Activated CD4-positive, alpha-beta T cell treated with anti-CD3 and anti-CD28 coated beads, Interleukin-2, amount 10 ng/mL, durations not matched to agents 24 days and 14 days (primary cell): ENCODE results near the gene GLI3. TPM values are rescaled to one million over a fixed set of nuclear protein-coding genes. Genes with fewer than 3 reads are reported as not detected.
A peak's percentile ranks its signal among the peaks of the same experiment; 100 is the strongest.

Experiments used
- DNase-seq: peaks from one replicate; pipeline ENCODE4 v3.0.0; 2022
- H3K27ac Mint-ChIP-seq: one replicate; pipeline ENCODE4 v1.8.0; 2022; ENCODE audit warnings: mild to moderate bottlenecking, mixed read lengths
- H3K27me3 Mint-ChIP-seq: one replicate; pipeline ENCODE4 v1.8.0; 2022; ENCODE audit warnings: mixed read lengths
- H3K36me3 Mint-ChIP-seq: one replicate; pipeline ENCODE4 v1.8.0; 2022; ENCODE audit warnings: low read depth, mild to moderate bottlenecking, mixed read lengths
- H3K4me1 Mint-ChIP-seq: one replicate; pipeline ENCODE4 v1.8.0; 2021; ENCODE audit warnings: mixed read lengths
- H3K4me3 Mint-ChIP-seq: one replicate; pipeline ENCODE4 v1.8.0; 2022; ENCODE audit warnings: mild to moderate bottlenecking, moderate library complexity, mixed read lengths
- H3K9me3 Mint-ChIP-seq: one replicate; pipeline ENCODE4 v1.8.0; 2021; ENCODE audit warnings: mixed read lengths
- intact Hi-C: fragments of 100-400 bp; cut with micrococcal nuclease; formaldehyde crosslinking; loops from one replicate; pipeline ENCODE4 v1.15.1; 2023
- total RNA-seq: library from RNA; stranded (reverse); gene quantifications from 2 replicates; pipeline ENCODE4 v1.2.3, GENCODE V29; 2022

Gene GLI3
- not detected in 2 replicates for total RNA-seq

- Mint-ChIP-seq H3K27me3 (peaks cover 68% of the 10 kb centered on the region), H3K27ac (no peak within 1 kb of the TSS), H3K36me3 (no peaks in the 10 kb centered on the region), H3K4me3 (peak within 1 kb of the TSS; percentile 81), H3K9me3 (no peaks in the 10 kb centered on the region), H3K4me1 (peaks cover 5% of the 10 kb centered on the region)
- intact Hi-C loops: loop anchor here (5.0 kb wide), 1 partner anchor 295 kb away; no protein-coding TSS in a partner anchor
- DNase-seq: peak; percentile 64
Observed at GRCh38 chr7:42236976-42237810, at the start of gene GLI3. Gene GLI3 (minus strand): TSS chr7:42237209. CDS start chr7:42223253, 13,956 bp downstream.

GRCh38 chr7:42285383-42285824 is 48.4 kb upstream of the GLI3 start:
- DNase-seq: no peak
- Mint-ChIP-seq H3K27me3 (no peaks in the 10 kb centered on the region), H3K4me3 (no peak overlapping the region), H3K36me3 (no peaks in the 10 kb centered on the region), H3K9me3 (no peaks in the 10 kb centered on the region), H3K4me1 (no peaks in the 10 kb centered on the region), H3K27ac (no peak overlapping the region)
- intact Hi-C loops: no loop called here

- intact Hi-C loops: no loop called here
- Mint-ChIP-seq H3K27me3 (no peaks in the 10 kb centered on the region), H3K36me3 (no peaks in the 10 kb centered on the region), H3K4me1 (no peaks in the 10 kb centered on the region), H3K4me3 (no peak overlapping the region), H3K9me3 (no peaks in the 10 kb centered on the region), H3K27ac (no peak overlapping the region)
- no peak for DNase-seq
Observed at GRCh38 chr7:42283553-42283952, 46.5 kb upstream of the GLI3 start.

- H3K27ac Mint-ChIP-seq: no peak overlapping the region
- H3K4me3 Mint-ChIP-seq: no peak overlapping the region
- no peaks in the 10 kb centered on the region for H3K36me3 Mint-ChIP-seq
- no peaks in the 10 kb centered on the region for H3K9me3 Mint-ChIP-seq
- no peaks in the 10 kb centered on the region for H3K4me1 Mint-ChIP-seq
- DNase-seq: no peak
- intact Hi-C loops: no loop called here
- peaks cover 1% of the 10 kb centered on the region for H3K27me3 Mint-ChIP-seq
Observed at GRCh38 chr7:42278344-42278743, 41.3 kb upstream of the GLI3 start.

- no peak for DNase-seq
- intact Hi-C loops: no loop called here
- Mint-ChIP-seq H3K27ac (no peak overlapping the region), H3K36me3 (no peaks in the 10 kb centered on the region), H3K9me3 (no peaks in the 10 kb centered on the region), H3K4me1 (no peaks in the 10 kb centered on the region), H3K27me3 (peaks cover 1% of the 10 kb centered on the region), H3K4me3 (no peak overlapping the region)
Observed at GRCh38 chr7:42274053-42274452, 37.0 kb upstream of the GLI3 start.

- no peak for DNase-seq
- no peak overlapping the region for H3K4me3 Mint-ChIP-seq
- H3K36me3 Mint-ChIP-seq: no peaks in the 10 kb centered on the region
- H3K27me3 Mint-ChIP-seq: peaks cover 1% of the 10 kb centered on the region
- no peak overlapping the region for H3K27ac Mint-ChIP-seq
- intact Hi-C loops: no loop called here
- peaks cover 2% of the 10 kb centered on the region for H3K4me1 Mint-ChIP-seq
- H3K9me3 Mint-ChIP-seq: no peaks in the 10 kb centered on the region
Observed at GRCh38 chr7:42272793-42273665, 36.0 kb upstream of the GLI3 start.

GRCh38 chr7:42269161-42269560 is 32.2 kb upstream of the GLI3 start:
- no peaks in the 10 kb centered on the region for H3K9me3 Mint-ChIP-seq
- H3K4me3 Mint-ChIP-seq: no peak overlapping the region
- no peaks in the 10 kb centered on the region for H3K36me3 Mint-ChIP-seq
- no peaks in the 10 kb centered on the region for H3K27me3 Mint-ChIP-seq
- H3K27ac Mint-ChIP-seq: no peak overlapping the region
- DNase-seq: no peak
- intact Hi-C loops: no loop called here
- H3K4me1 Mint-ChIP-seq: peaks cover 2% of the 10 kb centered on the region

- H3K9me3 Mint-ChIP-seq: no peaks in the 10 kb centered on the region
- H3K4me3 Mint-ChIP-seq: no peak overlapping the region
- no peak overlapping the region for H3K27ac Mint-ChIP-seq
- no peaks in the 10 kb centered on the region for H3K27me3 Mint-ChIP-seq
- no peak for DNase-seq
- H3K4me1 Mint-ChIP-seq: peaks cover 2% of the 10 kb centered on the region
- intact Hi-C loops: no loop called here
- H3K36me3 Mint-ChIP-seq: no peaks in the 10 kb centered on the region
Observed at GRCh38 chr7:42264702-42265101, 27.7 kb upstream of the GLI3 start.

GRCh38 chr7:42263971-42264370 is 27.0 kb upstream of the GLI3 start:
- Mint-ChIP-seq H3K27me3 (no peaks in the 10 kb centered on the region), H3K4me1 (peaks cover 1% of the 10 kb centered on the region), H3K27ac (no peak overlapping the region), H3K9me3 (no peaks in the 10 kb centered on the region), H3K4me3 (no peak overlapping the region), H3K36me3 (no peaks in the 10 kb centered on the region)
- DNase-seq: no peak
- intact Hi-C loops: no loop called here

GRCh38 chr7:42262964-42263363 is 26.0 kb upstream of the GLI3 start:
- Mint-ChIP-seq H3K9me3 (no peaks in the 10 kb centered on the region), H3K4me3 (no peak overlapping the region), H3K36me3 (no peaks in the 10 kb centered on the region), H3K27me3 (no peaks in the 10 kb centered on the region), H3K27ac (no peak overlapping the region), H3K4me1 (no peaks in the 10 kb centered on the region)
- intact Hi-C loops: no loop called here
- DNase-seq: no peak

GRCh38 chr7:42254217-42254616 is 17.2 kb upstream of the GLI3 start:
- H3K9me3 Mint-ChIP-seq: no peaks in the 10 kb centered on the region
- no peak overlapping the region for H3K27ac Mint-ChIP-seq
- H3K4me1 Mint-ChIP-seq: no peaks in the 10 kb centered on the region
- H3K27me3 Mint-ChIP-seq: no peaks in the 10 kb centered on the region
- intact Hi-C loops: no loop called here
- no peaks in the 10 kb centered on the region for H3K36me3 Mint-ChIP-seq
- H3K4me3 Mint-ChIP-seq: no peak overlapping the region
- DNase-seq: no peak

- H3K27me3 Mint-ChIP-seq: no peaks in the 10 kb centered on the region
- no peaks in the 10 kb centered on the region for H3K4me1 Mint-ChIP-seq
- intact Hi-C loops: no loop called here
- H3K27ac Mint-ChIP-seq: no peak overlapping the region
- no peak for DNase-seq
- H3K9me3 Mint-ChIP-seq: no peaks in the 10 kb centered on the region
- no peak overlapping the region for H3K4me3 Mint-ChIP-seq
- no peaks in the 10 kb centered on the region for H3K36me3 Mint-ChIP-seq
Observed at GRCh38 chr7:42253316-42253715, 16.3 kb upstream of the GLI3 start.

GRCh38 chr7:42250411-42250810 is 13.4 kb upstream of the GLI3 start:
- DNase-seq: no peak
- Mint-ChIP-seq H3K4me3 (no peak overlapping the region), H3K4me1 (no peaks in the 10 kb centered on the region), H3K36me3 (no peaks in the 10 kb centered on the region), H3K27me3 (no peaks in the 10 kb centered on the region), H3K9me3 (no peaks in the 10 kb centered on the region), H3K27ac (no peak overlapping the region)
- intact Hi-C loops: no loop called here

GRCh38 chr7:42248579-42248978 is 11.6 kb upstream of the GLI3 start:
- no peak overlapping the region for H3K27ac Mint-ChIP-seq
- intact Hi-C loops: no loop called here
- H3K27me3 Mint-ChIP-seq: no peaks in the 10 kb centered on the region
- no peak for DNase-seq
- no peaks in the 10 kb centered on the region for H3K9me3 Mint-ChIP-seq
- H3K4me1 Mint-ChIP-seq: no peaks in the 10 kb centered on the region
- no peak overlapping the region for H3K4me3 Mint-ChIP-seq
- H3K36me3 Mint-ChIP-seq: no peaks in the 10 kb centered on the region
